A549 (cell line): Measurements from ENCODE around the gene HMX2. TPM values are rescaled to one million over a fixed set of nuclear protein-coding genes. Genes with fewer than 3 reads are reported as not detected.

Source experiments
- ATAC-seq, 2 experiments: fragments of 200-7000 bp in 1 of 2; fragments of >200 bp in 1 of 2; cut with Nextera tagmentation in 1 of 2; cut with Tn5 transposase in 1 of 2; 3 replicates each; pipeline versions ENCODE4 v1.8.0 to v1.9.1; 2018 to 2020; ENCODE audit warnings: mild to moderate bottlenecking in 1 of 2, moderate library complexity in 1 of 2
- CTCF ChIA-PET: fragments of 300-600 bp; sonication (Branson Sonifier 250); formaldehyde crosslinking; extraction: SDS; loops from one replicate; lab custom pipeline; 2021; ENCODE audit warnings: antibody characterized with exemption, inconsistent platforms; lab: Yijun Ruan, JAX
- POLR2A ChIA-PET: fragments of 350-600 bp; formaldehyde crosslinking; extraction: SDS; loops from one replicate; lab custom pipeline; 2021; ENCODE audit warnings: antibody characterized with exemption, inconsistent platforms; lab: Yijun Ruan, JAX
- DNase-seq, 2 experiments: peaks; one replicate each; pipeline versions ENCODE4 v3.0.0 to v3.0.0-alpha.2; 2011 to 2016; ENCODE audit warnings: low read depth in 1 of 2, low spot score in 1 of 2
- FAIRE-seq: peaks from 2 replicates; lab custom pipeline; 2011; peaks lifted over from hg19 to GRCh38; lab: Jason Lieb, UNC
- H3K27ac ChIP-seq, 2 experiments: fragments of >200 bp; sonication (Bioruptor Twin); formaldehyde crosslinking; 3 replicates each; pipeline ENCODE4 v1.5.1; 2016 to 2017
- H3K4me1 ChIP-seq: fragments of >200 bp; sonication (Bioruptor Twin); formaldehyde crosslinking; 3 replicates; pipeline ENCODE4 v1.6.1; 2016
- H3K4me2 ChIP-seq: fragments of >200 bp; sonication (Bioruptor Twin); formaldehyde crosslinking; 3 replicates; pipeline ENCODE4 v1.6.1; 2016
- H3K4me3 ChIP-seq: fragments of >200 bp; sonication (Bioruptor Twin); formaldehyde crosslinking; 3 replicates; pipeline ENCODE4 v1.5.1; 2016
- H3K9me3 ChIP-seq: fragments of >200 bp; sonication (Bioruptor Twin); formaldehyde crosslinking; 3 replicates; pipeline ENCODE4 v1.6.1; 2016
- CBX2 ChIP-seq: fragments of 200-600 bp; sonication (generic); IDR thresholded peaks from 2 replicates; pipeline ENCODE4 v1.6.1; 2016; ENCODE audit warnings: low read depth, mild to moderate bottlenecking, borderline replicate concordance
- CBX8 ChIP-seq: fragments of 200-600 bp; sonication (generic); IDR thresholded peaks from 2 replicates; pipeline ENCODE4 v1.6.1; 2016
- CHD2 ChIP-seq: fragments of 150-350 bp; IDR thresholded peaks from 2 replicates; pipeline ENCODE4 v1.6.1; 2014; ENCODE audit warnings: low read length; ENCODE audit not compliant: partially characterized antibody
- E2F6 ChIP-seq: IDR thresholded peaks from 2 replicates; pipeline ENCODE4 v1.6.1; 2012; ENCODE audit warnings: low read depth, borderline replicate concordance
- EP300 ChIP-seq, 2 experiments: fragments of >200 bp; sonication (Bioruptor Twin); formaldehyde crosslinking; IDR thresholded peaks; 2 replicates in 1 of 2; 3 replicates in 1 of 2; pipeline ENCODE4 v1.6.1; 2016 to 2017
- ESRRA ChIP-seq: fragments of 150-350 bp; IDR thresholded peaks from 2 replicates; pipeline ENCODE4 v1.6.1; 2014; ENCODE audit warnings: mild to moderate bottlenecking, low read length, borderline replicate concordance
- FOSL2 ChIP-seq, 2 experiments: fragments of 450-650 bp in 1 of 2; fragments of >200 bp in 1 of 2; sonication (Bioruptor Twin) in 1 of 2; formaldehyde crosslinking; IDR thresholded peaks; 2 replicates each; pipeline versions ENCODE4 v1.5.0 to v1.6.1; 2016 to 2020; ENCODE audit warnings: mild to moderate bottlenecking in 1 of 2, moderate library complexity in 1 of 2
- FOXS1 ChIP-seq: fragments of 250-450 bp; sonication (Bioruptor Pico); IDR thresholded peaks from 2 replicates; pipeline ENCODE4 v1.5.0; 2020; ENCODE audit warnings: mild to moderate bottlenecking, moderate library complexity
- GATA3 ChIP-seq: IDR thresholded peaks from 2 replicates; pipeline ENCODE4 v1.6.1; 2012; ENCODE audit warnings: borderline replicate concordance
- HDAC2 ChIP-seq: fragments of 200-600 bp; sonication (generic); IDR thresholded peaks from 2 replicates; pipeline ENCODE4 v1.6.1; 2016
- KDM5A ChIP-seq: fragments of 200-600 bp; sonication (generic); IDR thresholded peaks from 2 replicates; pipeline ENCODE4 v1.6.1; 2016; ENCODE audit warnings: antibody characterized with exemption, mild to moderate bottlenecking
- RCOR1 ChIP-seq: fragments of 150-350 bp; IDR thresholded peaks from 2 replicates; pipeline ENCODE4 v1.6.1; 2014; ENCODE audit warnings: antibody characterized with exemption, low read length, low read depth
- TFCP2L1 ChIP-seq: fragments of 250-450 bp; sonication (Bioruptor Pico); IDR thresholded peaks from 2 replicates; pipeline ENCODE4 v1.5.0; 2021; ENCODE audit warnings: mild to moderate bottlenecking
- USF2 ChIP-seq: fragments of 450-650 bp; IDR thresholded peaks from 2 replicates; pipeline ENCODE4 v1.6.1; 2014; ENCODE audit warnings: antibody characterized with exemption
- ZC3H11A ChIP-seq: fragments of 450-650 bp; IDR thresholded peaks from 2 replicates; pipeline ENCODE4 v1.6.1; 2014; ENCODE audit warnings: antibody characterized with exemption, mild to moderate bottlenecking
- WGBS: methylation state at CpG from one replicate; pipeline ENCODE4 v1.1.6; 2017; ENCODE audit errors: missing lambda C conversion rate; 5-methylcytosine and 5-hydroxymethylcytosine counted together
- polyA plus RNA-seq, 4 experiments: library from polyadenylated mRNA; depleted of rRNA in 3 of 4; stranded (reverse); fragments of >200 nt; fragmentation: RNase III in 1 of 4; extraction: RNeasy Plus Mini Kit Qiagen cat#74134 plus additional on column Dnase treatment in 1 of 4; gene quantifications; 2 replicates in 3 of 4; 3 replicates in 1 of 4; pipeline ENCODE4 v1.2.3, GENCODE V29; 2011 to 2017
- TF ChIP-seq, protein P1 (sequence below): fragments of >200 bp; sonication (Bioruptor Twin); formaldehyde crosslinking; IDR thresholded peaks from 3 replicates; pipeline ENCODE4 v1.6.1; 2016
- TF ChIP-seq, protein P2 (sequence below): fragments of 250-450 bp; sonication (Bioruptor Pico); IDR thresholded peaks from 2 replicates; pipeline ENCODE4 v1.5.0; 2021; ENCODE audit warnings: mild to moderate bottlenecking, moderate library complexity, borderline replicate concordance

The HMX2 gene
- polyA plus RNA-seq, 2 of the 4 experiments (the other 2 are of a cell fraction) = 0.08 TPM; not detected in 1

DNA sequence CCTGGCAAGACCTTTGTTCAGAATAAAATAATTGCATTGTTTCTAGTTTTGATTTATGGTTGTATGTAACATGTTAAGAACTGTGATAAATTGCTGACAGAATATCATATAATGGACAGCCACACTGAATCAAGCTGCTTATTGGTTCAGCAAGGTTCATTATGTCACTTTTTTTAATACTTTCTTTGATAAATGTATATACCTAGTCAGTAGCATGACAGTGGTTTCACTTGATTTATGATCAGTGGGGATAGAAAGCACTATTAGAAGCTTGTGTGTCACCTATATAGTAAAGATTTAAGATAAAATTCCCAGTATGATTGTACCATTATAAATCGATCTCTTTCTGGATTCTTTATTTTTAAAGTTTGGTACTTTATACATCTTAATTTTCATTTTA is 10.7 kb downstream of the HMX2 start (continued):
- TF ChIP-seq, protein P1, sequence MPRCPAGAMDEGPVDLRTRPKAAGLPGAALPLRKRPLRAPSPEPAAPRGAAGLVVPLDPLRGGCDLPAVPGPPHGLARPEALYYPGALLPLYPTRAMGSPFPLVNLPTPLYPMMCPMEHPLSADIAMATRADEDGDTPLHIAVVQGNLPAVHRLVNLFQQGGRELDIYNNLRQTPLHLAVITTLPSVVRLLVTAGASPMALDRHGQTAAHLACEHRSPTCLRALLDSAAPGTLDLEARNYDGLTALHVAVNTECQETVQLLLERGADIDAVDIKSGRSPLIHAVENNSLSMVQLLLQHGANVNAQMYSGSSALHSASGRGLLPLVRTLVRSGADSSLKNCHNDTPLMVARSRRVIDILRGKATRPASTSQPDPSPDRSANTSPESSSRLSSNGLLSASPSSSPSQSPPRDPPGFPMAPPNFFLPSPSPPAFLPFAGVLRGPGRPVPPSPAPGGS = no peak
- TF ChIP-seq CHD2 = no peak

GRCh38 chr10:123160311-123160980 is 12.5 kb downstream of the HMX2 start:
- Histone ChIP-seq H3K4me2 (no peak overlapping the region), H3K9me3 (no peaks in the 10 kb centered on the region), H3K4me1 (peaks cover 43% of the 10 kb centered on the region), H3K27ac (no peak overlapping the region), H3K4me3 (no peak overlapping the region)
- FAIRE-seq (no peak), DNase-seq (no peak), ATAC-seq (no peak)
- no peak for TF ChIP-seq ESRRA
- no peak for TF ChIP-seq E2F6
- no peak for TF ChIP-seq CBX8
- TF ChIP-seq HDAC2 = no peak
- no peak for TF ChIP-seq FOXS1 (CRISPR knock-in tag)
- no peak for TF ChIP-seq EP300 (IDR thresholded peaks at IDR 0.05)
- TF ChIP-seq ZC3H11A = no peak
- no peak for TF ChIP-seq FOSL2 (IDR thresholded peaks at IDR 0.05)
- no peak for TF ChIP-seq FOSL2 (CRISPR knock-in tag; IDR thresholded peaks at IDR 0.05)
- TF ChIP-seq GATA3 = no peak
- TF ChIP-seq CBX2 = no peak
- TF ChIP-seq, protein P2, sequence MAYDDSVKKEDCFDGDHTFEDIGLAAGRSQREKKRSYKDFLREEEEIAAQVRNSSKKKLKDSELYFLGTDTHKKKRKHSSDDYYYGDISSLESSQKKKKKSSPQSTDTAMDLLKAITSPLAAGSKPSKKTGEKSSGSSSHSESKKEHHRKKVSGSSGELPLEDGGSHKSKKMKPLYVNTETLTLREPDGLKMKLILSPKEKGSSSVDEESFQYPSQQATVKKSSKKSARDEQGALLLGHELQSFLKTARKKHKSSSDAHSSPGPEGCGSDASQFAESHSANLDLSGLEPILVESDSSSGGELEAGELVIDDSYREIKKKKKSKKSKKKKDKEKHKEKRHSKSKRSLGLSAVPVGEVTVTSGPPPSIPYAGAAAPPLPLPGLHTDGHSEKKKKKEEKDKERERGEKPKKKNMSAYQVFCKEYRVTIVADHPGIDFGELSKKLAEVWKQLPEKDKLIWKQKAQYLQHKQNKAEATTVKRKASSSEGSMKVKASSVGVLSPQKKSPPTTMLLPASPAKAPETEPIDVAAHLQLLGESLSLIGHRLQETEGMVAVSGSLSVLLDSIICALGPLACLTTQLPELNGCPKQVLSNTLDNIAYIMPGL (CRISPR knock-in tag) = no peak
- TF ChIP-seq RCOR1 = no peak
- TF ChIP-seq USF2 = no peak
- TF ChIP-seq KDM5A = no peak
- no peak for TF ChIP-seq CHD2
- whole genome bisulfite sequencing = 95% methylated on average over 11 of the region's 11 CpGs
- CTCF ChIA-PET = interaction anchor here (0.7 to 0.9 kb wide), 5 partner anchors 14 to 967 kb away, joined by 3 to 6 read pairs (median 3); no protein-coding TSS in a partner anchor
- POLR2A ChIA-PET = no interaction called here

GRCh38 chr10:123164319-123164718 is 16.4 kb downstream of the HMX2 start:
- TF ChIP-seq TFCP2L1 (CRISPR knock-in tag) (no peak), FOSL2 (IDR thresholded peaks at IDR 0.05) (no peak), FOSL2 (CRISPR knock-in tag; IDR thresholded peaks at IDR 0.05) (no peak), FOXS1 (CRISPR knock-in tag) (no peak), CBX2 (no peak)
- TF ChIP-seq, protein P1 = no peak
- Histone ChIP-seq H3K9me3 (no peaks in the 10 kb centered on the region), H3K4me3 (no peak overlapping the region), H3K4me1 (peaks cover 5% of the 10 kb centered on the region; the same call in 2 of the 3 replicates), H3K27ac (no peak overlapping the region), H3K4me2 (no peak overlapping the region)
- no peak for DNase-seq
- WGBS = 96% methylated on average over 2 of the region's 2 CpGs
- ChIA-PET CTCF (interaction anchor here (1.2 kb wide), 1 partner anchor 31 kb away, joined by 3 read pairs; no protein-coding TSS in a partner anchor), POLR2A (no interaction called here)
- no peak for FAIRE-seq
- ATAC-seq = no peak
